Colonic mucosa (tissue), 4 donors: ENCODE results near the gene MRPL27. TPM values are rescaled to one million over a fixed set of nuclear protein-coding genes. Genes with fewer than 3 reads are reported as not detected.

ENCODE experiments used
- DNase-seq: peaks from one replicate; pipeline ENCODE4 v3.0.0-alpha.2; 2020
- H3K27ac ChIP-seq: fragments of 200-600 bp; one replicate; pipeline ENCODE4 v1.8.0; 2021
- H3K27me3 ChIP-seq: fragments of 200-600 bp; one replicate; pipeline ENCODE4 v1.8.0; 2021
- H3K36me3 ChIP-seq: fragments of 200-600 bp; one replicate; pipeline ENCODE4 v1.8.0; 2021
- H3K4me1 ChIP-seq: fragments of 200-600 bp; one replicate; pipeline ENCODE4 v1.8.0; 2021; ENCODE audit warnings: mild to moderate bottlenecking
- H3K4me3 ChIP-seq: fragments of 200-600 bp; one replicate; pipeline ENCODE4 v1.8.0; 2021
- H3K9ac ChIP-seq, 2 donors: one replicate each; pipeline ENCODE4 v1.7.0; 2013; ENCODE audit warnings: control low read depth in 2 of 2, low read depth in 2 of 2, low read length in 2 of 2
- H3K9me3 ChIP-seq: fragments of 200-600 bp; one replicate; pipeline ENCODE4 v1.8.0; 2021
- intact Hi-C: fragments of 100-400 bp; cut with DNase I; formaldehyde crosslinking; loops from one replicate; pipeline ENCODE4 v1.14.1; 2022
- total RNA-seq, 2 donors: library from RNA; stranded (reverse); fragmentation: NEBNext Ultra II Directional in 1 of 2; extraction: Animal tissue kit (Norgen Biotek cat#: 25700) in 1 of 2; gene quantifications; one replicate each; pipeline ENCODE4 v1.2.1, GENCODE V29; 2021
- TF ChIP-seq, protein P1 (sequence below): fragments of 200-600 bp; IDR thresholded peaks from one replicate; pipeline ENCODE4 v1.8.0; 2022; ENCODE audit warnings: antibody characterized with exemption, mild to moderate bottlenecking
- donor health status: healthy.
- donor health status: DM: no; HTN: no; CAD: no.
- donor health status: DM: no; HTN: no; CAD: no.

Gene MRPL27
- total RNA-seq, 2 donors from 2014 or later, result 71.7 to 135 TPM

DNA sequence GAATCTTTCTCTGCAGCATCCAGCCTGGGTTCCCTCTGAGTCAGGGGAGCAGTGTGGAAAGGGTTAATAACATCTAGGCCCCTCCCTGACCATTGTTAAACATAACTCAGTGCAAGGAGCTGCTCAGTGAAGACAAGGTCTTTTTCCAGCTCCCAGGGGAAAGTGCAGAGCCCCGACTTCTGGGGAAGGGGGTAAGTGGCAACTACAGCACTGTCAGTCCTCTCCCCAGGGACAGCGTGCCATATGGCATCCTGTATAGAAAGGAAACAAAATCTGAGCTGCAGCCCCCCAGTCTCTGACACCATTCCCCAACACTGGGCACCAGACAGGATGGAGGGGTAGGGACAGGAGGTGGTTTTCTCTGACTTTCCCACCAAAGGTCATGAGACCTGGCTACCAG, 7.8 kb downstream of the MRPL27 start:
- Histone ChIP-seq H3K27me3 (no peaks in the 10 kb centered on the region), H3K4me3 (no peak overlapping the region), H3K27ac (no peak overlapping the region), H3K9me3 (no peaks in the 10 kb centered on the region), H3K4me1 (peaks cover 5% of the 10 kb centered on the region), H3K36me3 (peaks cover 20% of the 10 kb centered on the region), H3K9ac (no peak overlapping the region)
- TF ChIP-seq, protein P1, sequence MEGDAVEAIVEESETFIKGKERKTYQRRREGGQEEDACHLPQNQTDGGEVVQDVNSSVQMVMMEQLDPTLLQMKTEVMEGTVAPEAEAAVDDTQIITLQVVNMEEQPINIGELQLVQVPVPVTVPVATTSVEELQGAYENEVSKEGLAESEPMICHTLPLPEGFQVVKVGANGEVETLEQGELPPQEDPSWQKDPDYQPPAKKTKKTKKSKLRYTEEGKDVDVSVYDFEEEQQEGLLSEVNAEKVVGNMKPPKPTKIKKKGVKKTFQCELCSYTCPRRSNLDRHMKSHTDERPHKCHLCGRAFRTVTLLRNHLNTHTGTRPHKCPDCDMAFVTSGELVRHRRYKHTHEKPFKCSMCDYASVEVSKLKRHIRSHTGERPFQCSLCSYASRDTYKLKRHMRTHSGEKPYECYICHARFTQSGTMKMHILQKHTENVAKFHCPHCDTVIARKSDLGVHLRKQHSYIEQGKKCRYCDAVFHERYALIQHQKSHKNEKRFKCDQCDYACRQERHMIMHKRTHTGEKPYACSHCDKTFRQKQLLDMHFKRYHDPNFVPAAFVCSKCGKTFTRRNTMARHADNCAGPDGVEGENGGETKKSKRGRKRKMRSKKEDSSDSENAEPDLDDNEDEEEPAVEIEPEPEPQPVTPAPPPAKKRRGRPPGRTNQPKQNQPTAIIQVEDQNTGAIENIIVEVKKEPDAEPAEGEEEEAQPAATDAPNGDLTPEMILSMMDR, result no peak
- intact Hi-C loops, result no loop called here
- DNase-seq, result no peak

DNA sequence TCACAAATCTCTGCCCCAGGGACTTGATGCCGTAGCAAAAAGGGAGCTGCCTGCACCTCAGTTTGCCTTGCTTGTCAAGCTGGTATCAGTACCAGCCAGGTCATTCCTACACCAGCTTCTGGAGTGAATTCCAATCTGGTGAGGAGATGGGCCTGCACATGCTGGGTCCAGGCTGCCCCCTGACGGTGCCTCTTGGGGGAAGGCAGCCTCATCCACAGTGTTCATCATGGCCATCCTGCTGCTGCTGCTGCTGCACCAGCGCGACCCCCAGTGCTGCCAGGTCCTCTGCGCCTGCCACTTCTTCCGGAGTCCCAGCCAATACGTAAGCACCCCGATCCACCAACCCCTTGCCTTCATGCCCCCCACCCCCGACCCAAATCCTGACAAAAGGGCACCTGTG, 8.3 kb downstream of the MRPL27 start:
- no peak overlapping the region for H3K27ac ChIP-seq
- H3K36me3 ChIP-seq, result peaks cover 16% of the 10 kb centered on the region
- no peaks in the 10 kb centered on the region for H3K9me3 ChIP-seq
- H3K27me3 ChIP-seq, result no peaks in the 10 kb centered on the region
- H3K4me1 ChIP-seq, result peaks cover 5% of the 10 kb centered on the region
- H3K4me3 ChIP-seq, result no peak overlapping the region
- no peak for DNase-seq
- intact Hi-C loops, result loop anchor here (5.0 kb wide), 1 partner anchor 33 kb away; the partner anchor contains the start of gene LRRC59
- no peak overlapping the region for H3K9ac ChIP-seq
- TF ChIP-seq, protein P1, result no peak

DNA sequence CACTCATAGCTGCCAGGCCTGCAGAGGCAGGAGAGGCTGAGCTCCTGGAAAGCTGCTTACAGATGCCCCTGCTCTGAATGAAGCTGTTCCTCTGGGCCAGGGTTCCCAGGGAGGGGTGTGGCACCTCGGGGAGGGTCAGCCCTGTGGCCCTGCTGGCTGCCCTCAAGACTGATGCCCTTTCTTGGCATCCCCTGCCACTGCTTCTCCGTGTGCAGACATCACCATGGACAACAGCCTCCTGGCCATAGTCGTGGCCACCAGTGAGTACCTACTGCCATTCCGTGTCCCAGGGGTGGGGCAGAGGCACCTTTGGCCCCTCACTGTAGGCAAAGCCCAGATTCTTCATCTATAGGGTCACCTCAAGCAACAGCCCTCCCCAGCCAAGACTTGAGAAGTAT, 8.9 kb downstream of the MRPL27 start:
- Histone ChIP-seq H3K4me1 (peaks cover 5% of the 10 kb centered on the region), H3K4me3 (no peak overlapping the region), H3K27me3 (no peaks in the 10 kb centered on the region), H3K9ac (no peak overlapping the region), H3K36me3 (peaks cover 15% of the 10 kb centered on the region), H3K9me3 (no peaks in the 10 kb centered on the region), H3K27ac (no peak overlapping the region)
- no peak for DNase-seq
- TF ChIP-seq, protein P1, result no peak
- intact Hi-C loops, result loop anchor here (5.0 kb wide), 1 partner anchor 33 kb away; the partner anchor contains the start of gene LRRC59

DNA sequence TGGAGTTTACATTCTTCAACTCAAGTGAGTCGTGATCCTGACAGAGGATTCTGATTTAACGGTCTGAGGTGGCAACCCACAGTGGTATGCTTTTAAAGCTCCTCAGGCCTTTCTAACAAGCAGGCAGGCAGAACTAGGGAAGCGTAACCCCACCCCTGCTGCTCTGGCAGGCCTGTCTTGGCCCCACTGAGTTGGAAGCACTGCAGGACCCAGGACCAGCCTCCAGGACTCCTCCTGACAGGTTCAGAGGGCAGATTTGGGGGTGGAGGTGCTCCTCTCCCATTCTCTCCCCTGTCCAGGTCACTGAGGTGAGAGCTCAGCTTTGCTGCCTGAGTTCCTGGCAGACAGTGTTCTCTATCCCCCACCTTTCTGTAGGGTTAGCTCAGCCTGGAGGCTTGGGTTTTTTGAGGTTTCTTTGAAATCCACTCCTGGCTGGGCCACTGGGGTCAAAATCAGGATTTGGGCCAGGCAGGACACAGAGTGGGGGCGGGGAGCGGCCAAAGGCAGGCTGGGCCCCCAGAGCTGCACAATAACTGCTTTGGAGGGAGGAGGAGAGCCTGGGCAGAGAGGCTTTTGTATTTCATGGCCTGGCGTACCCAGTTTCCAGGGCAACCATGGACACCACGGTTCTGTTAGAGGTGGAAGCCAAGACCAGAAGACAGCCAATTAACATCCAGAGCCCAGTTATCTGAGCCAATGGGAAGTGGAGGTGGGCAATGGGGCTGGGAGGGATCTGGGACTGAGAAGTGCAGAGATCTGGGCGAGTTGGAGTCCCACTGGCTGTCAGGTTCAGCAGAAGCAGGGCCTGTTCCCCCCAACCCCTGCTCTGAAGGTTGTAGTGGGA, 9.5 kb downstream of the MRPL27 start:
- DNase-seq, result no peak
- H3K9ac ChIP-seq, result no peak overlapping the region
- no peaks in the 10 kb centered on the region for H3K27me3 ChIP-seq
- no peak overlapping the region for H3K4me3 ChIP-seq
- intact Hi-C loops, result loop anchor here (2.0 to 5.0 kb wide), 2 partner anchors 34 to 115 kb away; partner anchors contain the start of genes LRRC59 and RSAD1
- peaks cover 15% of the 10 kb centered on the region for H3K36me3 ChIP-seq
- TF ChIP-seq, protein P1, result no peak
- H3K27ac ChIP-seq, result no peak overlapping the region
- H3K4me1 ChIP-seq, result peaks cover 5% of the 10 kb centered on the region
- no peaks in the 10 kb centered on the region for H3K9me3 ChIP-seq

DNA sequence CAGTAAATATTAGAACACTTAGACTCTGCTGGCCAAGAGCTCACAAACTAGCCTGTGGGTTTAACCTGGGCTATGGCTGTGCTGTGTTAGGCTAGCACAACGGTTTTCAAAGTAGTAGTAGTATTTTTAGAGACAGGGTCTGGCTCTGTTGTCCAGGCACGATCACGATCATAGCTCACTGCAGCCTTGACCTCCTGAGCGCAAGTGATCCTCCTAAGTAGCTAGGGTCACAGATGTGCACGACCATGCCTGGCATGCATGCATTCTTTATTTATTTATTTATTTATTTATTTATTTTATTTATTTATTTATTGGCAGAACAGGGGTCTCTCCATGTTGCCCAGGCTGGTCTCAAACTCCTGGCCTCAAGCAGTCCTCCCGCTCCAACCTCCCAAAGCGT, 10.3 kb downstream of the MRPL27 start:
- Histone ChIP-seq H3K4me1 (peaks cover 5% of the 10 kb centered on the region), H3K4me3 (no peak overlapping the region), H3K9me3 (no peaks in the 10 kb centered on the region), H3K9ac (no peak overlapping the region), H3K36me3 (peaks cover 9% of the 10 kb centered on the region), H3K27me3 (no peaks in the 10 kb centered on the region), H3K27ac (no peak overlapping the region)
- DNase-seq, result no peak
- intact Hi-C loops, result loop anchor here (2.0 to 5.0 kb wide), 2 partner anchors 35 to 116 kb away; partner anchors contain the start of genes LRRC59 and RSAD1
- TF ChIP-seq, protein P1, result no peak
